DMS79 treated with DMSO at 0.1 percent for 48 hours (cell line): ENCODE measurements around the gene PLEKHG7.
"Not testable (repeated sequence)": the region's sequence is repeated elsewhere in the genome, so short reads cannot be mapped to it uniquely, and the experiment has no call there.

Experiments used
- DNase-seq: peaks from one replicate; lab custom pipeline; 2025; lab: John Stamatoyannopoulos, UW

The PLEKHG7 gene

GRCh38 chr12:92747151-92747550 is 44.4 kb downstream of the PLEKHG7 start:
- no peak for DNase-seq

DNA sequence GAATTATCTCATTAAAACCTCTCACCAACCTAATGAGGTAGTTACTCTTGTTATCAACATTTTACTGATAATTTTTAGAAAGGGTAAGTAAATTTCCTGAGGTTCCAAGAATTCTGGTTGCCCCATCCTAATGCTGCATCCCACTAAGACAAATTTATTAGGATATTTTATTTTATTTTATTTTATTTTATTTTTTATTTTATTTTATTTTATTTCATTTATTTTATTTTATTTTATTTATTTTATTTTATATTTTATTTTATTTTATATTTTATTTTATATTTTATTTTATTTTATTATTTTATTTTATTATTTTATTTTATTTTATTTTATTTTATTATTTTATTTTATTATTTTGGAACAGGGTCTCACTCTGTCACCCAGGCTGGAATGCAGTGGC is 46.9 kb downstream of the PLEKHG7 start:
- DNase-seq = not testable (repeated sequence)

GRCh38 chr12:92753976-92754885 is 51.4 kb downstream of the PLEKHG7 start:
- no peak for DNase-seq

DNA sequence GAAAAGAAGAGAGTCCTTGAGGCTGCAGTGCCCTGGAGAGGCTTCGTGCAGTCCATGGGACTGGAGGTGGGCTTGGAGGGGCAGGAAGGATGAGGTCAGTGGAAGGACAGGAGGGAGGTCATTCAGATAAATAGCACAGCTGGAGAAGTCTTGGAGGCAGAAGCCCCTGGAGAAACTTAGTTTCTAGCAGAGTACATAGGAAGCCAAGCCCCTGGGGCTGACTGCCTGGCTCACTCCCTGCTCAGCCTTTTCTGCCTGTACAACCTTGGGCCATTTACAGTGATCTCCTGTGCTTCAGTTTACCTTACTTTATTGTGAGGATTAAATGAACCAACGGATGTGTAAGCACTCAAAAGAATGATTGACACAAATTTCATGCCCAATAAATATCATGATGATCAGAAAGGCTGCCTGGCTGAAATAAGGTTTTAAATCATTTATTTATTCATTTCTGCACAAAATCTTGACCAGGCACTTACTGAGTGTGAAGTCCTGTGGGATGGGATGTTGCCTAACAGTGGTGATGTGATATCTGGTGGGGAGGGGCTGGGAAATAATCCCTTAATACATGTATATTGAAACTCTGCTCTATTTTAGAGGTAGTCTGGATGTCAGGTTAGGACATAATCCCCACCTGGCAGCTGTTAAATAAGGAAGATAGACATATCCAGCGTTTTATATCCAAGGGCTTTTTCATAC is 54.3 kb downstream of the PLEKHG7 start:
- peak; percentile 56 for DNase-seq

- no peak for DNase-seq
These were observed 54.9 kb downstream of the PLEKHG7 start for GRCh38 chr12:92757597-92758121.

GRCh38 chr12:92759634-92760268 is 57.0 kb downstream of the PLEKHG7 start:
- no peak for DNase-seq

DNA sequence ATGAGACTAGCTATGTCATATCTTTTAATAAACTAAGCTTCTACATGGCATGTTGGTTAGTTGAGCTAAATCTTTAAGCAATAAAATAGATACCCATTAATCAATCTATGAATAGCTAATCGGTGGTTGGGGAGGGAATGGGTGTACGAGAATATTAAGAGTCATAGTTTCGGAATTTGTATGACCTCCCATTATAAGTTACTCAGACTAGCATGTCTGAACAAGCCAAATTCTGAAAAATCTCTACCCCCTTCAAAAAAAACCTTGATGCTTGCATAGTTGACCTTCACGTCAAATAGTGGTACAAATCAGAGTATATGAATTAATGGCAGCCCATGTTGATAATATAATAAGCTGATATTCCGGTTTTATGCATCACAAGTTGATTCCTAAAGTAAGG is 60.0 kb downstream of the PLEKHG7 start:
- no peak for DNase-seq

- DNase-seq = no peak
These were observed 62.0 kb downstream of the PLEKHG7 start for GRCh38 chr12:92764831-92765230.

DNA sequence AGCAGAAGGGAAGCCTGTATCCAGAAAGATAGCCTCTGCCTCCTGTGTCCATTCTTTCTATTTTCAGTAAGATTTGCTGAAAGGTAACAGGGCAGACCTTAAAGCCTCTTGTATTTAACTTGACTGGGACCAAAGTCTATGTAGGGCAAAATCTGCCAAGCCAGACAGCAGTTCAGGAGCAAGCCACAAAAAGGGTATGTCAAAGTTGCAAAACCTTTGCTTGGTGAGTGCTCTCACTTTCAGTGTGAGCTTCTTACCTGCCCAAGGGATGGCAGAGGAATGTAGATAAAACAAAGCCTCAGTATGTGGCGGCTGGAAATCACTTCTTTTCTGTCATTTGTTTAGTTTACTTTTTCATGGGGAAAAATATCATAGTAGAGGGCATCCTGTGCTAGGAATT is 63.1 kb downstream of the PLEKHG7 start:
- DNase-seq = no peak

GRCh38 chr12:92769124-92769901 is 66.5 kb downstream of the PLEKHG7 start:
- DNase-seq = no peak

DNA sequence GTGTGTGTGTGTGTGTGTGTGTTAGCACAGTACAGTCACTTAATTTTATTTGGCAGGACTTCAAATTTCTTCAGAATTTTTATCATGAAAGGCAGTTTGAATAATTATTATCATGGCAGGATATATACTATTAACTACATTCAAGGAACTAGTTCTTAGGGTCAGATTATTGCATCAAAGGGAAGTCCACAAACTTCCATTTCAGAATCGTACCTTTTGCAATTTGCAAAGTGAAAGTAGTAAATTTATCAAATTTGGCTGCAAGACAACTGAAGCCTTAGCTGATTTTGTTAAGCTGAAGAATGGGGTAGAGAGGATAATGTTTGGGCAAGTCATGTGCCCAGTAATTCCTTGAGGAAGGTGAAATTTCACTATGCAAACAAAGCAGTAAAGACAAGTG is 68.2 kb downstream of the PLEKHG7 start:
- no peak for DNase-seq

DNA sequence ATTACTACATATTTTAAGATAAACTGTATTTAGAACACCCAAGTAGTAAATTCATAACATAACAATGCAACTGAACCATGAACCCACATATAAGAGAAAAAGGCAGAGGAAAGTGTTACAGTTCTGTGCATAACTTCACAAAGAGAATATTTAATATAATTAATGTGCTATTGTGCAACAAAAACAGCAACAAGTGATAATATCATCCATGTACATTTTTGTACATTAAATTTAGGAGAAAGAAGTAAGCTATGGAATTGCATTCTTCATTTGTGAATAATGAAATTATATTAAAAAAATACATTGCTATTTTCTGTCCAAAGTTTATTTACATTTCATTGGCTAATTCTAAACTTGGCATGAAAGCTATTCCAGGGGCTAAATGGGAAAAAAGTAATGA is 72.6 kb downstream of the PLEKHG7 start:
- DNase-seq = no peak

DNA sequence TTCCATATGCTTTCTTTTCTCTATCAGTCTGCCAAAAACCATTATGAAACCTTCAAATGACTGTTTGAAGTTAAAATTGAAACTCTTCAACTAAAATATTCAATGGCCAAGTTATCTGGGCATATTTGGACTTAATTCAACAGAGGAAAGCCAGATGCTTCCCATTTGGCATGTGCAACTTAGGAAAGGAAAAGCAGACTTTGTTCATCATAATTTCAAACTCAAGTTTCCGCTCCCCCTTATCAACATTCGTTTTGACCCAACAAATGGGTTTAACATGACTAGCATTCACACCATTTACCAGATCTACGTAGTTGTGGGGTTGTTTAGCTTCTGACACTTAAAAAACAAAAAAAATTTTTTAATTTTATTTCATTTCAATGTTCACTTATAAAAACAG is 75.7 kb downstream of the PLEKHG7 start:
- DNase-seq = no peak

DNA sequence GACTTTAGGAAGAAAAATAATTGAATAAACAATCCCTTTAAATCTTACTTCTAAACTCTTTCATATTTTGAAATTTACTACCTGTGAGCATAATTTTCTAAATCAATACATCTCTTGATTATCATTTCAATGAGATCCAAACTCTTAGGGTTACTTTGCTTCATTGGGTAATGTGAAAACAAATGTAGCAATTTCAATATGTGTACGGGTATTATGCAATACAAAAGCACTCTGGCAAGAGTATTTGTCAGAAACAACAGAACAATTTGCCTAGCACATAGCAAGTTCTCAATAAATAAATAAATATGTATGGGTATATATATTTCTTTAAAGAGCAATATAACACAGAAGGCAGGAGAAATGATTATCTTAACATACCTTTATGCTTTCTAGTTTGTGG is 77.1 kb downstream of the PLEKHG7 start:
- DNase-seq = no peak

DNA sequence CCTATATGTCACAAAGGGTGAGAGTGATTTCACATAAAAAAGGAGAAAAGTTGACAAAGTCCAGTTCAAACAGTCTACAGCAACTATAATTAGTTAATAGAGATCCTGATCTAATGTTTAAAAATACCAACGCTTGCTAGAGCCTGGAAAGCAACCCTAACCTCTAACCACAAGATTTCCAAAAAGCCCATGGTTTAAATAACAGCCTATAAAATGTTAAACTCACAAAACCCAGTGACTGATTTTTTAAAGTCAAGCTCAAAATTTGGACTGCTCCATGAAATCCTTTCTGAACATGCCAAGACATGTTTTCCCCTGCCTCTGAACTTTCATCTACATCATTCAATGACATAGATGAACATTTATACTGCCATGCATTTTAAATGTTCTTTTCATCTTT is 81.6 kb downstream of the PLEKHG7 start:
- DNase-seq = no peak

DNA sequence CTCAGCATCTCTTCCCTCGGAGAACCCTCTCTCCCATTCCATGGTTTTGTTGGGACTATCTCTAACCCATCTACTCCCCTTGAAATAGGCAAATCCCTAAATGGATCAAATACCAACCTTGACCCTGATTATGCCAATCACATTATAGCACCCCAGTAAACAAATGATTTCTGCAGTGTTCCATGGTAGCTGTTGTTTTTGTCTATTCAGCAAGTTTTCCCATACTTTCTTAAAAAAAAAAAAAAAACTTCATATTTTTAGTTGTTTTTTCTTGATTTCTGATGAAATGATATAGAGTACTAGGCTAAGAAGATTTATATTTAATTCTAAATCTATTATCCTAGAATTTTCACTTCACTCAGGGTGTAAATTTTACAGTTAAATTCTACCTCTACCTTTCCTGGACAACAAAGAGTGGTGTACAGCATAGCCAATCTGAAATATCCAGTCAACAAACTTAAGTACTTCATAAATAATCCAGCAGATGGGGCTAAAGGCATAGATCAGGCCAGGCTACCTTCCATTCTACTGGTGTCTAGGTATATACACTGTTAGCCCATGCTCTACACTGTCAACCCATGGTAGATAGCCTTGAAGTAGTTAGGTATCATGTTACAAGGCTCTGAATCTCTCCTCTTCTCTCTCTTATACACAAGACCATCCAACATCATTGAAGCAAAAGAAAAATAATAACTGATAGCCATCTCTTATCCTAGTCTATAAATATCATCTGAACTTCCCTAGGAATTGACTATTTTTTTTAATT is 82.2 kb downstream of the PLEKHG7 start:
- peak; percentile 77 for DNase-seq

DNA sequence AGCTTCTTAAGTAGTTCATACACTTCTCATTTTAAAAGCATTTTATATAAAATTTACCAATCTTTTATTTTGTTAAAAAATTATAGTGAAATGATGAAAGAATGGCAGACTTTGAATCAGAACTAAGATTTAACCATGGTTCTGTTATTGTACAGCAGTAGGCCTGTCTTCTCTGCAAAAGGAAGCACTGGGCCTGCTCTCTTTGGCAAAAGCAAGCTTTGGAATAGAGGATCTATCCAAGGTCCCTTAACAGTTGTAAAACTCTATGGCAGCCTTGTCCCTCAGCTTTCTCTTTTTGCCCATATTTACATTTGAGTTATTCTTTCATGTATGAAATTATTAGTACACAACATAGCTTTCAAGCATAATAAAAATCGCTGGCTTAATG is 82.8 kb downstream of the PLEKHG7 start:
- no peak for DNase-seq

DNA sequence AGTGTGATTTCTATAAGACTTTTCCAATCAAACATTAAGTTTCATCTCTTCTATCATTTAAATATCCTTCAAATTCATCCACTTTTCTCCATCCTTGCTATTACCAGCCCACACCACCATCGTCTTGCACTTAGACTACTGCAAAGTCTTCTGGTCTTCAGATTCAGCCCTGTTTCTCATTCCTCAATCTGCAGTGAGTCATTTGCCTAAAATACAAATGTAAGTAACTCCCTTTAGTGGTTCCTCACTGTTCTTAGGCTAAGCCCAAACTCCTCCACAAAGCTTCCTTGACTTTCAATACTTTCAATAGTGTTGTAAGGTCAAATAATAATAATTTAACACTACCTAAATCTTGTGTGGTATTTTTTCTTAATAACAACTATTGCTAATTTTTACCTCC is 83.3 kb downstream of the PLEKHG7 start:
- no peak for DNase-seq

DNA sequence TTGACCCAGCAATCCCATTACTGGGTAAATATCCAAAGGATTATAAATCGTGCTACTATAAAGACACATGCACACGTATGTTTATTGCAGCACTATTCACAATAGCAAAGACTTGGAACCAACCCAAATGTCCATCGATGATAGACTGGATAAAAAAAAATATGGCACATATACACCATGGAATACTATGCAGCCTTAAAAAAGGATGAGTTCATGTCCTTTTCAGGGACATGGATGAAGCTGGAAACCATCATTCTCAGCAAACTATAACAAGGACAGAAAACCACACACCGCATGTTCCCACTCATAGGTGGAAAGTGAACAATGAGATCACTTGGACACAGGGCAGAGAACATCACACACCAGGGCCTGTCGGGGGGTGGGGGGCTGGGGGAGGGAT is 91.6 kb downstream of the PLEKHG7 start:
- not testable (repeated sequence) for DNase-seq

- no peak for DNase-seq
These were observed 92.0 kb downstream of the PLEKHG7 start for GRCh38 chr12:92794814-92795213.

DNA sequence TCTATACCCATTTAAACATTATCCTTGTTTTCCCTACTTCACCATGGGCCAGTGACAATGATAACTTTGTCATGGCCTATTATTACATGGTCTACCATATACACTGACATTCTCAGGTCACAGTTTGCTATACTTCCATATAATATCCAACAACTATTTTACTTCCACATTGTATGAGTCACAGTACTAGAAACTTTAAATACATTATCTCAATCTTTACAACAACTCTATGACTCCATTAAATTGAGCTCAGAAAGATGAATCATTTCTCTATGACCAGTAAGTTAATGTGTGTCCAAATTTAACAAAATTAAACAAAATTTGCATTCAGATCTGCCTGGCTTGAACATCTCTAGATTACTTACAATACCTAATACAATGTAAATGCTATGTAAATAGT is 93.9 kb downstream of the PLEKHG7 start:
- DNase-seq = no peak
